ENCODE measurements around the gene PCSK5.

DNA sequence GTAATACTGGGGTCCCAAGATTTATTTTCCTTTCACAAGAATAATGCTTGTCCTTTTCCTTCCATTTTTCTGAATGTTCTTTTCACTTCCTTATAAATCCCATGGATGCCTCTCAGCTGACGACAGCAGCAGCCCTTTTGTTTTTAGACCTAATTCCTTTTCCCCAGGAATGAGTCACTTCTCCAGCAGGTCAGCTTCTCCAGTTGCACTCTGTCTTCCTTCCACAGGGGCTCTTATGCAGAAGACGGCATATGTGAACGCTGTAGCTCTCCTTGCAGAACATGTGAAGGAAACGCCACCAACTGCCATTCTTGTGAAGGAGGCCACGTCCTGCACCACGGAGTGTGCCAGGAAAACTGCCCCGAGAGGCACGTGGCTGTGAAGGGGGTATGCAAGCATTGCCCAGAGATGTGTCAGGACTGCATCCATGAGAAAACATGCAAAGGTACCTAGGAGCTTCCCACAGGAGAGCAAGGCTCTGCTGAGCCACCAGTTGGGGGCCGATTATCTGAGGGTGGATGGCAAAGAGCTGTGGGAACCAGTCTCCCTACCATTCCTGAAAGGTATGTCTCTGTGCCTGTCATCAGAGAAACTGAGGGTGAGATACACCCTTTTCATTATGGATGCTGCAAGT is 430.8 kb downstream of the PCSK5 start:
- TF ChIP-seq, protein P1, sequence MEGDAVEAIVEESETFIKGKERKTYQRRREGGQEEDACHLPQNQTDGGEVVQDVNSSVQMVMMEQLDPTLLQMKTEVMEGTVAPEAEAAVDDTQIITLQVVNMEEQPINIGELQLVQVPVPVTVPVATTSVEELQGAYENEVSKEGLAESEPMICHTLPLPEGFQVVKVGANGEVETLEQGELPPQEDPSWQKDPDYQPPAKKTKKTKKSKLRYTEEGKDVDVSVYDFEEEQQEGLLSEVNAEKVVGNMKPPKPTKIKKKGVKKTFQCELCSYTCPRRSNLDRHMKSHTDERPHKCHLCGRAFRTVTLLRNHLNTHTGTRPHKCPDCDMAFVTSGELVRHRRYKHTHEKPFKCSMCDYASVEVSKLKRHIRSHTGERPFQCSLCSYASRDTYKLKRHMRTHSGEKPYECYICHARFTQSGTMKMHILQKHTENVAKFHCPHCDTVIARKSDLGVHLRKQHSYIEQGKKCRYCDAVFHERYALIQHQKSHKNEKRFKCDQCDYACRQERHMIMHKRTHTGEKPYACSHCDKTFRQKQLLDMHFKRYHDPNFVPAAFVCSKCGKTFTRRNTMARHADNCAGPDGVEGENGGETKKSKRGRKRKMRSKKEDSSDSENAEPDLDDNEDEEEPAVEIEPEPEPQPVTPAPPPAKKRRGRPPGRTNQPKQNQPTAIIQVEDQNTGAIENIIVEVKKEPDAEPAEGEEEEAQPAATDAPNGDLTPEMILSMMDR (conservative IDR thresholded peaks at IDR 0.05; ENCODE audit: low read length), result no peak
- TF ChIP-seq EZH2phosphoT487 (IDR thresholded peaks at IDR 0.05; ENCODE audit: borderline replicate concordance, low read depth, low read length), result no peak

Measured in OCI-LY7 (cell line).